ENCODE measurements around the gene SUGCT. TPM values are rescaled to one million over a fixed set of nuclear protein-coding genes. Genes with fewer than 3 reads are reported as not detected.
"Not testable (repeated sequence)": the region's sequence is repeated elsewhere in the genome, so short reads cannot be mapped to it uniquely, and the experiment has no call there.

The SUGCT gene
- total RNA-seq, 1 experiment from 2014 or later = 1.6 TPM

- intact Hi-C loops (cut with micrococcal nuclease; ENCODE audit: unreplicated experiment) = no loop called here
- no TSS peak for BruUV-seq (replicated peaks)
- no peak for TF ChIP-seq CTCF (IDR thresholded peaks at IDR 0.05; ENCODE audit: unreplicated experiment)
- H3K36me3 Mint-ChIP-seq (ENCODE audit: insufficient read depth, unreplicated experiment) = no peaks in the 10 kb centered on the region
- no peak overlapping the region for H3K27ac Mint-ChIP-seq (ENCODE audit: unreplicated experiment)
- CTCF ChIA-PET = no interaction called here
- H3K9me3 Mint-ChIP-seq (ENCODE audit: low read depth, unreplicated experiment) = no peaks in the 10 kb centered on the region
- H3K4me1 Mint-ChIP-seq (ENCODE audit: low read depth, unreplicated experiment) = no peaks in the 10 kb centered on the region
- H3K27me3 Mint-ChIP-seq (ENCODE audit: unreplicated experiment) = no peaks in the 10 kb centered on the region
- no peak for DNase-seq
- H3K4me3 Mint-ChIP-seq (ENCODE audit: low read depth, unreplicated experiment) = no peak overlapping the region
These were observed 76.6 kb downstream of the SUGCT start for GRCh38 chr7:40211276-40212003.

GRCh38 chr7:40213291-40213690, 78.5 kb downstream of the SUGCT start:
- intact Hi-C loops (cut with micrococcal nuclease; ENCODE audit: unreplicated experiment) = no loop called here
- no peak for TF ChIP-seq CTCF (IDR thresholded peaks at IDR 0.05; ENCODE audit: unreplicated experiment)
- DNase-seq = no peak
- Mint-ChIP-seq H3K4me3 (ENCODE audit: low read depth, unreplicated experiment) (no peak overlapping the region), H3K27me3 (ENCODE audit: unreplicated experiment) (no peaks in the 10 kb centered on the region), H3K27ac (ENCODE audit: unreplicated experiment) (no peak overlapping the region), H3K4me1 (ENCODE audit: low read depth, unreplicated experiment) (no peaks in the 10 kb centered on the region), H3K9me3 (ENCODE audit: low read depth, unreplicated experiment) (no peaks in the 10 kb centered on the region), H3K36me3 (ENCODE audit: insufficient read depth, unreplicated experiment) (no peaks in the 10 kb centered on the region)
- BruUV-seq (replicated peaks) = no TSS peak
- CTCF ChIA-PET = no interaction called here

- Mint-ChIP-seq H3K27ac (ENCODE audit: unreplicated experiment) (no peak overlapping the region), H3K4me1 (ENCODE audit: low read depth, unreplicated experiment) (no peaks in the 10 kb centered on the region), H3K4me3 (ENCODE audit: low read depth, unreplicated experiment) (no peak overlapping the region), H3K36me3 (ENCODE audit: insufficient read depth, unreplicated experiment) (no peaks in the 10 kb centered on the region), H3K9me3 (ENCODE audit: low read depth, unreplicated experiment) (no peaks in the 10 kb centered on the region), H3K27me3 (ENCODE audit: unreplicated experiment) (no peaks in the 10 kb centered on the region)
- intact Hi-C loops (cut with micrococcal nuclease; ENCODE audit: unreplicated experiment) = no loop called here
- no peak for TF ChIP-seq CTCF (IDR thresholded peaks at IDR 0.05; ENCODE audit: unreplicated experiment)
- no peak for DNase-seq
- no TSS peak for BruUV-seq (replicated peaks)
- CTCF ChIA-PET = no interaction called here
These were observed 79.1 kb downstream of the SUGCT start for GRCh38 chr7:40213856-40214255.

- peaks cover 14% of the 10 kb centered on the region for H3K4me1 Mint-ChIP-seq (ENCODE audit: low read depth, unreplicated experiment)
- H3K27ac Mint-ChIP-seq (ENCODE audit: unreplicated experiment); BruUV-seq (replicated peaks); intact Hi-C loops (cut with micrococcal nuclease; ENCODE audit: unreplicated experiment); H3K36me3 Mint-ChIP-seq (ENCODE audit: insufficient read depth, unreplicated experiment); H3K9me3 Mint-ChIP-seq (ENCODE audit: low read depth, unreplicated experiment); H3K27me3 Mint-ChIP-seq (ENCODE audit: unreplicated experiment); H3K4me3 Mint-ChIP-seq (ENCODE audit: low read depth, unreplicated experiment); CTCF ChIA-PET; DNase-seq: not testable (repeated sequence)
These were observed 83.8 kb downstream of the SUGCT start for GRCh38 chr7:40218612-40219011.

GRCh38 chr7:40219917-40220316, 85.1 kb downstream of the SUGCT start:
- DNase-seq = no peak
- intact Hi-C loops (cut with micrococcal nuclease; ENCODE audit: unreplicated experiment) = no loop called here
- H3K27ac Mint-ChIP-seq (ENCODE audit: unreplicated experiment) = no peak overlapping the region

More at GRCh38 chr7:40219917-40220316, 85.1 kb downstream of the SUGCT start:
- TF ChIP-seq CTCF (IDR thresholded peaks at IDR 0.05; ENCODE audit: unreplicated experiment) = no peak
- H3K9me3 Mint-ChIP-seq (ENCODE audit: low read depth, unreplicated experiment) = no peaks in the 10 kb centered on the region
- peaks cover 5% of the 10 kb centered on the region for H3K36me3 Mint-ChIP-seq (ENCODE audit: insufficient read depth, unreplicated experiment)
- H3K4me1 Mint-ChIP-seq (ENCODE audit: low read depth, unreplicated experiment) = peaks cover 18% of the 10 kb centered on the region
- H3K4me3 Mint-ChIP-seq (ENCODE audit: low read depth, unreplicated experiment) = no peak overlapping the region
- H3K27me3 Mint-ChIP-seq (ENCODE audit: unreplicated experiment) = no peaks in the 10 kb centered on the region
- no TSS peak for BruUV-seq (replicated peaks)
- CTCF ChIA-PET = interaction anchor here (0.5 to 0.6 kb wide), 2 partner anchors 27 to 56 kb away, joined by 3 read pairs; no protein-coding TSS in a partner anchor

All from Calu3 (cell line).